HEK293 (cell line): ENCODE measurements around the gene BLOC1S6.

Experiments used
- BCL11B ChIP-seq: fragments of 450-650 bp; formaldehyde crosslinking; IDR thresholded peaks from 2 replicates; pipeline ENCODE4 v1.5.1; 2016; ENCODE audit warnings: low read depth, missing biosample characterization, missing genetic modification characterization
- FEZF1 ChIP-seq: fragments of 450-650 bp; formaldehyde crosslinking; IDR thresholded peaks from 2 replicates; pipeline ENCODE4 v1.5.1; 2016; ENCODE audit warnings: missing biosample characterization, missing genetic modification characterization
- GLIS1 ChIP-seq: fragments of 450-650 bp; formaldehyde crosslinking; IDR thresholded peaks from 2 replicates; pipeline ENCODE4 v1.5.1; 2016; ENCODE audit warnings: missing biosample characterization, missing genetic modification characterization
- KLF1 ChIP-seq: fragments of 450-650 bp; formaldehyde crosslinking; IDR thresholded peaks from 2 replicates; pipeline ENCODE4 v1.5.1; 2016; ENCODE audit warnings: missing biosample characterization, missing genetic modification characterization
- KLF10 ChIP-seq: fragments of 450-650 bp; IDR thresholded peaks from 2 replicates; pipeline ENCODE4 v1.5.1; 2018; ENCODE audit warnings: missing biosample characterization, mild to moderate bottlenecking, missing genetic modification characterization
- OSR2 ChIP-seq: fragments of 450-650 bp; formaldehyde crosslinking; IDR thresholded peaks from 2 replicates; pipeline ENCODE4 v1.5.1; 2016; ENCODE audit warnings: missing biosample characterization, missing genetic modification characterization
- RBAK ChIP-seq: fragments of 450-650 bp; formaldehyde crosslinking; IDR thresholded peaks from 2 replicates; pipeline ENCODE4 v1.5.1; 2016; ENCODE audit warnings: missing biosample characterization, missing genetic modification characterization
- SETDB1 ChIP-seq: IDR thresholded peaks from one replicate; pipeline ENCODE4 v1.6.1; 2017; ENCODE audit warnings: mild to moderate bottlenecking, low read length, moderate library complexity, mixed read lengths; ENCODE audit not compliant: insufficient read length
- ZBTB21 ChIP-seq: fragments of 450-650 bp; formaldehyde crosslinking; IDR thresholded peaks from 2 replicates; pipeline ENCODE4 v1.5.1; 2017; ENCODE audit warnings: missing biosample characterization, missing genetic modification characterization
- ZBTB8A ChIP-seq: fragments of 450-650 bp; formaldehyde crosslinking; IDR thresholded peaks from 2 replicates; pipeline ENCODE4 v1.5.1; 2016; ENCODE audit warnings: missing biosample characterization, missing genetic modification characterization
- ZFP69B ChIP-seq: fragments of 450-650 bp; formaldehyde crosslinking; IDR thresholded peaks from 2 replicates; pipeline ENCODE4 v1.5.1; 2016; ENCODE audit warnings: missing biosample characterization, missing genetic modification characterization
- ZIC2 ChIP-seq: fragments of 450-650 bp; formaldehyde crosslinking; IDR thresholded peaks from 2 replicates; pipeline ENCODE4 v1.5.1; 2016; ENCODE audit warnings: missing biosample characterization, missing genetic modification characterization
- ZNF132 ChIP-seq: fragments of 450-650 bp; formaldehyde crosslinking; IDR thresholded peaks from 2 replicates; pipeline ENCODE4 v1.5.1; 2017; ENCODE audit warnings: missing biosample characterization, missing genetic modification characterization, borderline replicate concordance
- ZNF16 ChIP-seq: fragments of 450-650 bp; formaldehyde crosslinking; IDR thresholded peaks from 2 replicates; pipeline ENCODE4 v1.5.1; 2016; ENCODE audit warnings: low read depth, missing biosample characterization, missing genetic modification characterization
- ZNF175 ChIP-seq: fragments of 450-650 bp; formaldehyde crosslinking; IDR thresholded peaks from 2 replicates; pipeline ENCODE4 v1.5.1; 2016; ENCODE audit warnings: missing biosample characterization, missing genetic modification characterization
- ZNF202 ChIP-seq: fragments of 450-650 bp; formaldehyde crosslinking; IDR thresholded peaks from 2 replicates; pipeline ENCODE4 v1.5.1; 2016; ENCODE audit warnings: missing biosample characterization, missing genetic modification characterization, borderline replicate concordance
- ZNF223 ChIP-seq: fragments of 450-650 bp; formaldehyde crosslinking; IDR thresholded peaks from 2 replicates; pipeline ENCODE4 v1.5.1; 2016; ENCODE audit warnings: missing biosample characterization, missing genetic modification characterization
- ZNF423 ChIP-seq: fragments of 450-650 bp; formaldehyde crosslinking; IDR thresholded peaks from 2 replicates; pipeline ENCODE4 v1.5.1; 2016; ENCODE audit warnings: missing biosample characterization, missing genetic modification characterization
- ZNF521 ChIP-seq: fragments of 450-650 bp; formaldehyde crosslinking; IDR thresholded peaks from 2 replicates; pipeline ENCODE4 v1.5.1; 2017; ENCODE audit warnings: missing biosample characterization, mild to moderate bottlenecking, missing genetic modification characterization
- ZNF530 ChIP-seq: fragments of 450-650 bp; formaldehyde crosslinking; IDR thresholded peaks from 2 replicates; pipeline ENCODE4 v1.5.1; 2016; ENCODE audit warnings: low read depth, missing biosample characterization, missing genetic modification characterization
- ZNF596 ChIP-seq: fragments of 450-650 bp; IDR thresholded peaks from 2 replicates; pipeline ENCODE4 v1.5.0; 2018; ENCODE audit warnings: missing biosample characterization, mild to moderate bottlenecking, missing genetic modification characterization, moderate library complexity
- ZNF621 ChIP-seq: fragments of 450-650 bp; formaldehyde crosslinking; IDR thresholded peaks from 2 replicates; pipeline ENCODE4 v1.5.1; 2017; ENCODE audit warnings: missing biosample characterization, missing genetic modification characterization
- ZNF658 ChIP-seq: fragments of 450-650 bp; formaldehyde crosslinking; IDR thresholded peaks from 2 replicates; pipeline ENCODE4; 2016; ENCODE audit warnings: missing biosample characterization, missing genetic modification characterization
- ZNF837 ChIP-seq: fragments of 450-650 bp; formaldehyde crosslinking; IDR thresholded peaks from 2 replicates; pipeline ENCODE4 v1.5.1; 2016; ENCODE audit warnings: missing biosample characterization, missing genetic modification characterization
- TF ChIP-seq, protein P1 (sequence below): fragments of 450-650 bp; formaldehyde crosslinking; IDR thresholded peaks from 2 replicates; pipeline ENCODE4 v1.5.0; 2017; ENCODE audit warnings: missing biosample characterization, missing genetic modification characterization, borderline replicate concordance
- TF ChIP-seq, protein P2 (sequence below): fragments of 450-650 bp; formaldehyde crosslinking; IDR thresholded peaks from 2 replicates; pipeline ENCODE4 v1.5.1; 2016; ENCODE audit warnings: missing biosample characterization, missing genetic modification characterization
- TF ChIP-seq, protein P3 (sequence below): fragments of 450-650 bp; formaldehyde crosslinking; IDR thresholded peaks from 2 replicates; pipeline ENCODE4 v1.5.1; 2016; ENCODE audit warnings: missing biosample characterization, missing genetic modification characterization, borderline replicate concordance
- TF ChIP-seq, protein P4 (sequence below): fragments of 450-650 bp; formaldehyde crosslinking; conservative IDR thresholded peaks from 2 replicates; pipeline ENCODE4 v1.5.1; 2016; ENCODE audit warnings: low read depth, missing biosample characterization, missing genetic modification characterization
- TF ChIP-seq, protein P5 (sequence below): fragments of 450-650 bp; IDR thresholded peaks from 2 replicates; pipeline ENCODE4 v1.5.1; 2018; ENCODE audit warnings: missing biosample characterization, missing genetic modification characterization

Gene BLOC1S6

DNA sequence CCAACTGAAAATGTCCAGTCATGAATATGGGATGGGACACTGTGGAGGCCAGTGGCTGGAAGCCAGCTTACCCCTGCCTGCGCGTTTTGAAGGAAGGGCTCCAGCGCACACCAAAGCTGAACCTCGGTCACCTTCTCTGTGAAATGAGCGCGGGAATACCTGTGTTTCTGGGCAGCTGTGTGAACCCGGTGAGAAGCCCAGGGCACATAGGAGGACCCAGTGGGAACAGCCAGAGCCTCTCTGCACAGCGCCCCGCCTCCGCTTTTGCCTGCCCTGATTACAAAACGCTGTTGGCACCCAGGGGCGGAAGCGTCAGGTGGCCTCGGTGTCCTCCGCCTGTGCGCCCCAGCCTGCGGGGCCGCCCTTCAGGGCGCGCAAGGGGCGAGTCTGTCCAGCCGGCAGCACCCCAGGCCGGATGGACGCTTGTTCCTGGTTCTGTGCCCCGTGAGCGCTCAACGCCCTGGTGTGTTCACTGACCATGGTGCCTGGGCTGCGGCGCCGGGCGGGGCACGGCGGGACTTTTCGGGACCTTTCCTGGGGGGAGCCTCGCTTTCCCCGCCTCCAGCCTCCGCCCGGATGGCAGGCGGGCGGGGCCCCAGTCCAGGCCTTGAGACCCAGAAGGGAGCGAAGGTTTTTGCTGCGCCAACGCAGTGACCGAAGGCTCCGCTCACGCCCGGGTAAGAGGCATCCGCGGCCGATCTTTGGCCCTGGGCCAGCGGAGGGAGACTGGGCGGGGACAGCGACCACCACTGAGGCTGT lies 47.4 kb downstream of the BLOC1S6 start, which contains the start of gene SQOR (continued):
- TF ChIP-seq, protein P1, sequence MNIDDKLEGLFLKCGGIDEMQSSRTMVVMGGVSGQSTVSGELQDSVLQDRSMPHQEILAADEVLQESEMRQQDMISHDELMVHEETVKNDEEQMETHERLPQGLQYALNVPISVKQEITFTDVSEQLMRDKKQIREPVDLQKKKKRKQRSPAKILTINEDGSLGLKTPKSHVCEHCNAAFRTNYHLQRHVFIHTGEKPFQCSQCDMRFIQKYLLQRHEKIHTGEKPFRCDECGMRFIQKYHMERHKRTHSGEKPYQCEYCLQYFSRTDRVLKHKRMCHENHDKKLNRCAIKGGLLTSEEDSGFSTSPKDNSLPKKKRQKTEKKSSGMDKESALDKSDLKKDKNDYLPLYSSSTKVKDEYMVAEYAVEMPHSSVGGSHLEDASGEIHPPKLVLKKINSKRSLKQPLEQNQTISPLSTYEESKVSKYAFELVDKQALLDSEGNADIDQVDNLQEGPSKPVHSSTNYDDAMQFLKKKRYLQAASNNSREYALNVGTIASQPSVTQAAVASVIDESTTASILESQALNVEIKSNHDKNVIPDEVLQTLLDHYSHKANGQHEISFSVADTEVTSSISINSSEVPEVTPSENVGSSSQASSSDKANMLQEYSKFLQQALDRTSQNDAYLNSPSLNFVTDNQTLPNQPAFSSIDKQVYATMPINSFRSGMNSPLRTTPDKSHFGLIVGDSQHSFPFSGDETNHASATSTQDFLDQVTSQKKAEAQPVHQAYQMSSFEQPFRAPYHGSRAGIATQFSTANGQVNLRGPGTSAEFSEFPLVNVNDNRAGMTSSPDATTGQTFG (tag by site-specific recombination) = no peak
- no peak for TF ChIP-seq ZNF16 (tag by site-specific recombination)
- no peak for TF ChIP-seq ZBTB21 (tag by site-specific recombination)
- TF ChIP-seq ZNF202 (tag by site-specific recombination) = no peak
- TF ChIP-seq ZNF223 (tag by site-specific recombination) = no peak
- TF ChIP-seq ZNF596 = no peak
- no peak for TF ChIP-seq OSR2 (tag by site-specific recombination)
- TF ChIP-seq ZNF621 (tag by site-specific recombination) = no peak
- TF ChIP-seq, protein P2, sequence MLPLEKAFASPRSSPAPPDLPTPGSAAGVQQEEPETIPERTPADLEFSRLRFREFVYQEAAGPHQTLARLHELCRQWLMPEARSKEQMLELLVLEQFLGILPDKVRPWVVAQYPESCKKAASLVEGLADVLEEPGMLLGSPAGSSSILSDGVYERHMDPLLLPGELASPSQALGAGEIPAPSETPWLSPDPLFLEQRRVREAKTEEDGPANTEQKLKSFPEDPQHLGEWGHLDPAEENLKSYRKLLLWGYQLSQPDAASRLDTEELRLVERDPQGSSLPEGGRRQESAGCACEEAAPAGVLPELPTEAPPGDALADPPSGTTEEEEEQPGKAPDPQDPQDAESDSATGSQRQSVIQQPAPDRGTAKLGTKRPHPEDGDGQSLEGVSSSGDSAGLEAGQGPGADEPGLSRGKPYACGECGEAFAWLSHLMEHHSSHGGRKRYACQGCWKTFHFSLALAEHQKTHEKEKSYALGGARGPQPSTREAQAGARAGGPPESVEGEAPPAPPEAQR (tag by site-specific recombination) = no peak
- no peak for TF ChIP-seq FEZF1 (tag by site-specific recombination)
- peak; percentile 58 for TF ChIP-seq KLF1 (tag by site-specific recombination)
- TF ChIP-seq ZIC2 (tag by site-specific recombination) = peak; percentile 95
- TF ChIP-seq ZFP69B (tag by site-specific recombination) = no peak
- TF ChIP-seq, protein P3, sequence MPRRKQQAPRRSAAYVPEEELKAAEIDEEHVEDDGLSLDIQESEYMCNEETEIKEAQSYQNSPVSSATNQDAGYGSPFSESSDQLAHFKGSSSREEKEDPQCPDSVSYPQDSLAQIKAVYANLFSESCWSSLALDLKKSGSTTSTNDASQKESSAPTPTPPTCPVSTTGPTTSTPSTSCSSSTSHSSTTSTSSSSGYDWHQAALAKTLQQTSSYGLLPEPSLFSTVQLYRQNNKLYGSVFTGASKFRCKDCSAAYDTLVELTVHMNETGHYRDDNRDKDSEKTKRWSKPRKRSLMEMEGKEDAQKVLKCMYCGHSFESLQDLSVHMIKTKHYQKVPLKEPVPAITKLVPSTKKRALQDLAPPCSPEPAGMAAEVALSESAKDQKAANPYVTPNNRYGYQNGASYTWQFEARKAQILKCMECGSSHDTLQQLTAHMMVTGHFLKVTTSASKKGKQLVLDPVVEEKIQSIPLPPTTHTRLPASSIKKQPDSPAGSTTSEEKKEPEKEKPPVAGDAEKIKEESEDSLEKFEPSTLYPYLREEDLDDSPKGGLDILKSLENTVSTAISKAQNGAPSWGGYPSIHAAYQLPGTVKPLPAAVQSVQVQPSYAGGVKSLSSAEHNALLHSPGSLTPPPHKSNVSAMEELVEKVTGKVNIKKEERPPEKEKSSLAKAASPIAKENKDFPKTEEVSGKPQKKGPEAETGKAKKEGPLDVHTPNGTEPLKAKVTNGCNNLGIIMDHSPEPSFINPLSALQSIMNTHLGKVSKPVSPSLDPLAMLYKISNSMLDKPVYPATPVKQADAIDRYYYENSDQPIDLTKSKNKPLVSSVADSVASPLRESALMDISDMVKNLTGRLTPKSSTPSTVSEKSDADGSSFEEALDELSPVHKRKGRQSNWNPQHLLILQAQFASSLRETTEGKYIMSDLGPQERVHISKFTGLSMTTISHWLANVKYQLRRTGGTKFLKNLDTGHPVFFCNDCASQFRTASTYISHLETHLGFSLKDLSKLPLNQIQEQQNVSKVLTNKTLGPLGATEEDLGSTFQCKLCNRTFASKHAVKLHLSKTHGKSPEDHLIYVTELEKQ (tag by site-specific recombination) = no peak
- TF ChIP-seq ZBTB8A (tag by site-specific recombination) = peak; percentile 94
- no peak for TF ChIP-seq ZNF530 (tag by site-specific recombination)
- no peak for TF ChIP-seq ZNF175 (tag by site-specific recombination)
- TF ChIP-seq, protein P4, sequence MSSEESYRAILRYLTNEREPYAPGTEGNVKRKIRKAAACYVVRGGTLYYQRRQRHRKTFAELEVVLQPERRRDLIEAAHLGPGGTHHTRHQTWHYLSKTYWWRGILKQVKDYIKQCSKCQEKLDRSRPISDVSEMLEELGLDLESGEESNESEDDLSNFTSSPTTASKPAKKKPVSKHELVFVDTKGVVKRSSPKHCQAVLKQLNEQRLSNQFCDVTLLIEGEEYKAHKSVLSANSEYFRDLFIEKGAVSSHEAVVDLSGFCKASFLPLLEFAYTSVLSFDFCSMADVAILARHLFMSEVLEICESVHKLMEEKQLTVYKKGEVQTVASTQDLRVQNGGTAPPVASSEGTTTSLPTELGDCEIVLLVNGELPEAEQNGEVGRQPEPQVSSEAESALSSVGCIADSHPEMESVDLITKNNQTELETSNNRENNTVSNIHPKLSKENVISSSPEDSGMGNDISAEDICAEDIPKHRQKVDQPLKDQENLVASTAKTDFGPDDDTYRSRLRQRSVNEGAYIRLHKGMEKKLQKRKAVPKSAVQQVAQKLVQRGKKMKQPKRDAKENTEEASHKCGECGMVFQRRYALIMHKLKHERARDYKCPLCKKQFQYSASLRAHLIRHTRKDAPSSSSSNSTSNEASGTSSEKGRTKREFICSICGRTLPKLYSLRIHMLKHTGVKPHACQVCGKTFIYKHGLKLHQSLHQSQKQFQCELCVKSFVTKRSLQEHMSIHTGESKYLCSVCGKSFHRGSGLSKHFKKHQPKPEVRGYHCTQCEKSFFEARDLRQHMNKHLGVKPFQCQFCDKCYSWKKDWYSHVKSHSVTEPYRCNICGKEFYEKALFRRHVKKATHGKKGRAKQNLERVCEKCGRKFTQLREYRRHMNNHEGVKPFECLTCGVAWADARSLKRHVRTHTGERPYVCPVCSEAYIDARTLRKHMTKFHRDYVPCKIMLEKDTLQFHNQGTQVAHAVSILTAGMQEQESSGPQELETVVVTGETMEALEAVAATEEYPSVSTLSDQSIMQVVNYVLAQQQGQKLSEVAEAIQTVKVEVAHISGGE (tag by site-specific recombination) = peak; percentile 69; the same call in 1 of the 2 replicates
- no peak for TF ChIP-seq RBAK (tag by site-specific recombination)
- peak; percentile 78; the same call in 1 of the 2 replicates for TF ChIP-seq ZNF423 (tag by site-specific recombination)
- TF ChIP-seq BCL11B = 0 out of 2 replicates have a peak, but pooled peaks have one; percentile 16
- no peak for TF ChIP-seq ZNF658 (tag by site-specific recombination)
- TF ChIP-seq GLIS1 = peak; percentile 34; the same call in 1 of the 2 replicates
- no peak for TF ChIP-seq SETDB1
- no peak for TF ChIP-seq ZNF837 (tag by site-specific recombination)
- TF ChIP-seq ZNF521 (tag by site-specific recombination) = no peak
- TF ChIP-seq, protein P5, sequence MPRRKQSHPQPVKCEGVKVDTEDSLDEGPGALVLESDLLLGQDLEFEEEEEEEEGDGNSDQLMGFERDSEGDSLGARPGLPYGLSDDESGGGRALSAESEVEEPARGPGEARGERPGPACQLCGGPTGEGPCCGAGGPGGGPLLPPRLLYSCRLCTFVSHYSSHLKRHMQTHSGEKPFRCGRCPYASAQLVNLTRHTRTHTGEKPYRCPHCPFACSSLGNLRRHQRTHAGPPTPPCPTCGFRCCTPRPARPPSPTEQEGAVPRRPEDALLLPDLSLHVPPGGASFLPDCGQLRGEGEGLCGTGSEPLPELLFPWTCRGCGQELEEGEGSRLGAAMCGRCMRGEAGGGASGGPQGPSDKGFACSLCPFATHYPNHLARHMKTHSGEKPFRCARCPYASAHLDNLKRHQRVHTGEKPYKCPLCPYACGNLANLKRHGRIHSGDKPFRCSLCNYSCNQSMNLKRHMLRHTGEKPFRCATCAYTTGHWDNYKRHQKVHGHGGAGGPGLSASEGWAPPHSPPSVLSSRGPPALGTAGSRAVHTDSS (tag by site-specific recombination) = no peak
- TF ChIP-seq KLF10 (tag by site-specific recombination) = no peak
- TF ChIP-seq ZNF132 (tag by site-specific recombination) = no peak
